ENCODE data around the gene SLCO3A1.
A peak's percentile ranks its signal among the peaks of the same experiment; 100 is the strongest.

The SLCO3A1 gene

GRCh38 chr15:92083190-92083589, 229.7 kb downstream of the SLCO3A1 start:
- DNase-seq (ENCODE audit: low spot score) = no peak

DNA sequence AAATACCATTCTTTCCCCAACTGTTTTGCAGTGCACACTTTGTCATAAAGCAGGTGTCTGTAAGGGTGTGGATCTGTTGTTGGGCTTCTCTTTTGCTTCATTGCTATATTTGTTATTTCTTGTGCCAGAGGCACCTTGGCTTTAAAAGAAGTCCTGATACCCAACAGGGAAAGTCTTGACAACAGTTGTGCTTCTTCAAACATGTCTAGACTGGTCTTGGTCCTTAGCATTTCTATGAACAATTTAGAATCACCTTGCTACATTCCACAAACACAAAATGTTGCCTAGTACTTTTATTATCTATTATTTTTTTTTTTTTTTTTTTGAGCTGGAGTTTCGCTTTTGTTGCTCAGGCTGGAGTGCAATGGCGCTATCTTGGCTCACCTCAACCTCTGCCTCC, 233.7 kb downstream of the SLCO3A1 start:
- no peak for TF ChIP-seq CTCF (IDR thresholded peaks at IDR 0.05; ENCODE audit: extremely low read depth, missing control alignments)
- DNase-seq (ENCODE audit: low spot score) = no peak

More at GRCh38 chr15:92083190-92083589, 229.7 kb downstream of the SLCO3A1 start:
- TF ChIP-seq CTCF (IDR thresholded peaks at IDR 0.05; ENCODE audit: extremely low read depth, missing control alignments) = no peak

- DNase-seq (ENCODE audit: low spot score) = no peak
- peak; percentile 33 for TF ChIP-seq CTCF (IDR thresholded peaks at IDR 0.05; ENCODE audit: extremely low read depth, missing control alignments)
Measured at GRCh38 chr15:92091155-92091734, 237.7 kb downstream of the SLCO3A1 start.

DNA sequence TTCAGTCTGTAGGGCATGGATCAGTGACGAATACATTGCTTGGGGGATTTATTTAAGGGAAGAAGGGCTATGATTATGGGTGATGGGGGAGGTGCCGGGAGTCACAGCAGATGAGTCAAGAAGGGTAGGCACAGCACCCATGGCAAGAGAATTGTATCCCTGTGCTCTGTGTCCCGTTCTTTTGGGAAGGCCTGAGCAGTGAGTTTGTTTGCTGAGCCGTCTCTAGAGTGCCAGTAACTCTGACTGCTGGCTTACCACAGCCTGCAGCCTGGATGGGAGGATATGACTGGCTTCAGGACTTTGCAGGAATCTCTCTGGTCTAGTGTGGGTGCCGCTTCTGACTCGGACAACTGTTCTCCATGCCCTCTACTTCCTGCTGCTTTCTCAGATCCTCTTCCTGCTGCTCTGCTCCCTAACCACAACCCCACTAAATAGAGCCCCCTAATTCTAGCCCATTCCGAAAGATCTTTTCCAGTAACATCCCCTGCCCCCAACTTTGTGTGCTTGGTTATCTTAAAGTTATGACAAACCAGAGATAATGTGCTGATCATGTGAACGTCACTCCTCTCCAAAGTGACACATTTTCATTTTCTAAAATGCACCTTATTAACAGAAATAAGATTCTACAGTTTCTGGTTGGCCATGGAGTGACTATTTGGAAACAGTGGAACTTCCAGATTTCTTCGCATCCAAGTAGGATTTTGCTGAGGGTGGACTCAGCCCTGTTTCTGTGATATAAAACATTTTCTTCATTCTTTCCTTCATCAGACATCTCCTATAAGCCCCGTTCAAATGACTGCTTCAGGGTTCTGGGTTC, 239.0 kb downstream of the SLCO3A1 start:
- no peak for DNase-seq (ENCODE audit: low spot score)
- TF ChIP-seq CTCF (IDR thresholded peaks at IDR 0.05; ENCODE audit: extremely low read depth, missing control alignments) = no peak

DNA sequence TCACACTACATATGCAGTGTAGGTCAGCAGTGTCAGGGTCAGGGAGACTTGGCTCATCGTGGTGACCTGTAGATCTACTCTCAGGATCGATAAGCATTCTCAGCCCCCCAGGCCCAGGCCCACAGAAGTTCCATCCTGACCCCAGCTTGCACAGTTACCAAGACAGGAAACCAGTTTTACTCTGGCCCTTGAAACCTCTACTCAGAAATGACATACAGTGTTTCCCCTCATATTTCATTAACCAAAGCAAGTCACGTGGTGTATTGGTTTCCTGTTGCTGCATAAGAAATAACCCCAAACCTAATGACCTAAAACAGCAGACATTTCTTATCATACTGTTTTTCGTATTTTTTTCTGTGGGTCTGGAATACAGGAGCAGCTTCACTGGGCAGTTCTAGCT, 242.2 kb downstream of the SLCO3A1 start:
- peak; percentile 37 for DNase-seq (ENCODE audit: low spot score)
- TF ChIP-seq CTCF (IDR thresholded peaks at IDR 0.05; ENCODE audit: extremely low read depth, missing control alignments) = no peak

DNA sequence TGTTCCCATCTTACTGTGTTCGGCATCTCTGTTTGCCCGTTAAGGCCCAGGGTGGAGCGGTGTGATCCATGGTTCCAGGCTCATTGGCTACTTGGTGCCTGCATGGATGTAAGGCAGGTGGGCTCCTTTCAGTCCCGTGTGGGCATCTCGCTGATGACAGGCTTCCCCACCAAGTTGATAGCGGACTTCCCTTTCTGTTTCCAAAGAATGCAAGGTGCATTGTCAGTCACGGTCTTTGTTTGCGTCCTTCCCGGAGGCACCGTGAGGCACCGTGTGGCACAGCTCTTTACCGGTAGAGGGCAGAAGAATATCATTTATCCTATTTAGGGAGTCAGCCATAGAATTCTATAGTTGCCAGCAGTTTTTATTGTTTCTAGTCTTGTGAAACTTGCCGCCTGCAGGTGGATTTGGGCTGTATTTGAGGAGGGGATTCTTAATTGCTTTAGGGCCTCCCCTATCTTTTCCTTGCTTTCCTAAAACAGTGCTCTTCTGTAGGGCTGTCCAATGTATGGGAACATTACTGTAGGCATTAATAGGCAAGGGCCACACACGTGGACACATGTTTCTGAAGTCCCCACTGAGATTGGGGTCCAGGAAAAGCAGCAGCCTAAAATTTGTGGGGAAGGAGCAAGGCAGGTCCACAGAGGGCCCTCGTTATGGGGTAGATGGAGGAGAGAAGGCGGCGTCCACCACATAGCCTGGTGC, 244.1 kb downstream of the SLCO3A1 start:
- peak; percentile 82 for TF ChIP-seq CTCF (IDR thresholded peaks at IDR 0.05; ENCODE audit: extremely low read depth, missing control alignments)
- peak; percentile 62 for DNase-seq (ENCODE audit: low spot score)

DNA sequence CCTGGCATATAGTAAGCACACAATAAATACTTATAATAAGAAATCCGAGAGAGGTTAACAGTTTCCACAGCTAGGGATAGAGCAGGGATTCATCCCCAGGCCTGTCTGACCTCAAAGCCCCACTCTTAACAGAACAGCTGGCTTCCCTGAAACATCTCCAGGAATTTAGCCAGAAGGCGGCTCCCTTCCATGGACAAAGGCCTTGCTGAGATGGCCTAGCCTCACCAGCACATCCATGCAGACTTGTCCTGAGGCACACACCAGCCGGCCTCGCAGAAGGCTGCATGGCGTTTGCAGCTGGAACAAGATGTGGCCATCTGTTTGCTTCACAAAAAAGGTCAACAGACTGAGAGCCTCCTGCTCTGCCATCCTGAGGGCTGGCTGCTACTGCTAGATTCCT, 245.4 kb downstream of the SLCO3A1 start:
- no peak for DNase-seq (ENCODE audit: low spot score)
- TF ChIP-seq CTCF (IDR thresholded peaks at IDR 0.05; ENCODE audit: extremely low read depth, missing control alignments) = no peak

Measured in GM20000 (cell line).